SIG-M5 treated with dmso at 0.1 percent for 504 hours (cell line): Measurements from ENCODE around the gene SLC41A3.
"Not testable (repeated sequence)": the region's sequence is repeated elsewhere in the genome, so short reads cannot be mapped to it uniquely, and the experiment has no call there.

Source experiments
- DNase-seq: peaks from one replicate; lab custom pipeline; 2025; ENCODE audit not compliant: unreplicated experiment; lab: John Stamatoyannopoulos, UW

SLC41A3 gene

DNA sequence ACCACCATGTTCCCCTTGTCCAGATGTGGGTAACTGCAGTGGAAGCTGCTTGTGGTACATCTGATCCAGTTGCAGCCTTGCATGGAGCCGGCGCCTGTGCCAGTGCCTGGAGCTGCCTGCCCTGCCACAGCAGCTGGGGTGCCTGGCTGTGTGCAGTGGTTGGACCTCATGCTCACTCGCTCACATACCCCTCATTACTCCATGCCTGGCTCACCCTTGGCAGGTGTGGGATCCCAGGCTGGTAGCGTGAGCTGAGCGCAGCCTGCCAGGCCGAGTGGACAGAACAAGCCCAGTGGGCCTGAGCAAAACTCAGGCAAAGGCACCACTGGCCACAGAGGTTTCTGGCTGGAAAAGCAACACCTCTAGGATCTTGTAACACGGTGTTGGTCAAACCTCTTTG is 79.2 kb downstream of the SLC41A3 start:
- no peak for DNase-seq

DNA sequence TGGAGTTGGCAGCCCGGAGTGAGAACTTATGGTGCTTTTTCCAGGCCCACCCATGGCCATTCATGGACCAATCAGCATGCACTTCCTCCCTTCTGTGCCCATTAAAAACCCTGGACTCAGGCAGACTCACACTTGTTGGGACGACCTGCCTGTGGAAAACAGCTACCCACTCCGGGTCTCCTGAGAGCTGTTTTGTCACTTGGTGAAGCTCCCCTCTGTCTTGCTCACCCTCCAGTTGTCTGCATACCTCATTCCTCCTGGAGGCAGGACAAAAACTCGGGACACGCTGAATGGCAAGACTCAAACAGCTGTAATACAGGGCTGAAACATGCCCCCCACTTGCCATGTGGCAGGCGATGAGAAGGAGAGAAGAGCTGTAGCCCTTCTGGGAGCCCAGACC is 79.7 kb downstream of the SLC41A3 start:
- DNase-seq, result no peak

DNA sequence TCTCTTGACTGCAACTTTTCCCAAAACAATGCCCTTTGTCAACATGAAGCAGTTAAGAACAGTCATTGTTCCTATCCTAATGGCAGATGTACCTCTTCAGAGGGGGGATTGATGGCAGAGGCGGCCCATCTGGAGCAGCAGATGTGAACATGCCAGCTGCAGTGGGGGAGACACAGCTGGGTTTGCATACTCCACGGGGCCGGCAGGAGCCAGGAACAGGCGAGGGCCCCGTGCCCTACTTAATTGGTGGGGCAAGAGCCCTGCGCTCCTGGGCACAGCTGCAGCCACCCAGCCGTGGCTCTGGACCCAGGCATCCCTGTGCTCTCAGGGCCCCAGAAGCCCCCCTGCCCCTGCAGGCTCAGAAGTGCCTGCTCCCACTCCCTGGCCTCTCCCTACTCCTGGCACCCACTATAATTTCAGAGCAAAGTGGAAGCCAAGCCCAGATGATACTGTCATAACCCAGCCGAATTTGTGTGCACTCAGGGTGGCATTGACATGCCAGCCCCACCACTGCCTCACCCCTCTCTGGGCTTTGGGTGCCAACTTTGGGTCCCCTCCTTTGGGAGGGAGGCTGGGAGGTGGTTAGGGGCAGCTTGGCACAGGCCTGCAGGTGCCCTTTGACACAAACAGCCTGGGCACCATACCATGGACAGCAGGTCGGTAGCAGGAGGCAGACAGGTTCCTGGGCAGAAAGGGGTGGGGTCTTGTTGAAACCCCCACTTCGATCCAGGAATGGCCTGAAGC is 80.3 kb downstream of the SLC41A3 start:
- DNase-seq, result no peak

DNA sequence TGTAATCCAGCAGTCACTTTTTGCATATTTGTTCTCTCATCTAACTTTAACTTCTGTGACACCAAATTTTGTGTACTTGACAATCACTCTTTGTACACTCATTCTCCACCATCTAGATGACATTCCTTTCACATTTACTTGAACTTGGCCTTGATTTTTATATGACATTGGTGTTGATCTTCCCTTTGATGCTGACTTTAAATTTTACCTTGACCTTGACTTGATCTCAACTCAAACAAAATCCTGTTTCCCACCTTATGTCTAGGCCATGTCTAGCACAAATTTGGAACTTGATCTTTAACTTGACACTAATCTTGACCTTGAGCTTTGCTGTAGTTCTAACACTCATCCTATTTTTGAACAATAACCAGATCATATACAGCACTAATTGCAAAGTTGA is 81.7 kb downstream of the SLC41A3 start:
- DNase-seq, result no peak

DNA sequence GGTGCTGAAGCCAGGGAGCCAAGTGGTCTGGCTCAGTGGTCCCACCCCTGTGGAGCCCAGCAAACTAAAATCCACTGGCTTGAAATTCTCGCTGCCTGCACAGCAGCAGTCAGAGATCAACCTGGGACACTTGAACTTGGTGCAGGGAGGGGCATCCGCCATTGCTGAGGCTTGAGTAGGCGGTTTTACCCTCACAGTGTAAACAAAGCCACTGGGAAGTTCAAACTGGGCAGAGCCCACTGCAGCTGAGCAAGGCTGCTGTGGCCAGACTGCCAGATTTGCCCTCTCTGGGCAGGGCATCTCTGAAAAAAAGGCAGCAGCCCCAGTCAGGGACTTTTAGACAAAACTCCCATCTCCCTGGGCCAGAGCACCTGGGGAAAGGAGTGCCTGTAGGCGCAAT is 87.2 kb downstream of the SLC41A3 start:
- not testable (repeated sequence) for DNase-seq

DNA sequence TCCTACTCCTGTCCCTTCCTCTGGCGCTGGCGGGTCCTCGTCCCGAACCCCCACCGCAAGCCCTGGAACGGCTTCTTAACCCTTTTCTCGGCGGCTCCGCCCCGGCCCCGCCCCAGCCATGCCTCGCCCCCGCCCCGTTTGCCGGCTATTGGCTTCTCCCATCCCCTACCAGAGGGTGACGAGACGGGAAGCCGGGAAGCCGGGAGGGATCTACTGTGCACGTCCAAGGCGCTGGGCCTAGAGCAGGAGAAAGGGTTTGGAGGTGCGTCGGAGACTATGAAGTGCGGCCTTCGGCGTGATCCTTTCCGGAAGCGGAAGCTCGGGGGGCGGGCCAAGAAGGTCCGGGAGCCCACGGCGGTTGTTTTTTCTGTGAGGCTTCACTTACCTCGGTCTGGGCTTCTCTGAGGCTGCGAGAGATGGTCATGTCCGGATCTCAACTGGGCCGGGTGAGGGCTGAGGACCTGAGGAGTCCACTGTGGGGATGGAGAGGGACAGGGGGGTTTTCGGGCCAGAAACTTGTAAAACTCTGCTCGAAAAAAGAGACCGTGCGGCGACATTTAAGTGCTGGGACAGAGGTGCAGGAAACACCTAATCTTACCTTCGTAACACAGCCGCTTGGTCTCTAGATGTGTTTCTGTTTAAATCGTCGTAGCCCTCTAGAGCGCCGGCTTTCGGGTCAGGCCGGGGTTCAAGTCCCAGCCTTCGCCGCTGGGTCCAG is 93.5 kb downstream of the SLC41A3 start:
- DNase-seq, result peak; percentile 78

DNA sequence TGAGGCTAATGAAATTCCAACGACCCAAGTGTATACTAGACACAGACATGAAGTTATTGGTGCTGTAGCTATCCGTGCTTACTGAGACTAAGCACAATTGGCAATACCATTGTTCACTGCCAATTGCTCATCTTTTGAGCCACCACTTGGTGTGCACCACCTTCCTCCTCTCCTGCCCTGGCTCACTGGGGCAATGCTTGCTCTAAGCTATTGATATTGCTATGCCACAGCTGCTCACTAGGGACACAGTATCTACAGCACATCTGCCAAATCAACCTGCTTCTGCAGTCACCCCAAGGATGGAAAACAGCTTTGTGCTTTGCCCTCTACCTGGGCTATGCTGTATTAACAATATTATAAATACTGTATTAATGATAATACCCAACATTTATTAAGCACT is 99.0 kb downstream of the SLC41A3 start:
- not testable (repeated sequence) for DNase-seq

DNA sequence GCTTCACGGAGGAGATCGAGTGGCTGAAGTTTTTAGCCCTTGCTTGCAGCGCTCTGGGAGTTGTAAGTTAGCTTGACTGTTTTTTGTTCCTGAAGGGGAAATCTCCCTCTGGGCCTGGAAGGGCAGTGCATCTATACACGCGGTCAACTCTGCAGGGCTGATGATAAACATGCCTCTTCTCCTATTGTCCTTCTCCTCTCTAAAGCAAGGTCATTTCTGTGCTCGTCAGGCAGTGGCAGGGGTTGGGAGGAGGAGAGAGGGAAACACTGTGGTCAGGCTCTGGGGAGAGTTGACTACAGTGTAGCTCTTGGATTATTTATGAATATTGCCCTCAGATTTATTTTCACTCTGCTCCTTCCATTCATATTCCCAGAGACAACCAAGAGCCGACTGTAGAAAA is 106.8 kb downstream of the SLC41A3 start:
- not testable (repeated sequence) for DNase-seq

DNA sequence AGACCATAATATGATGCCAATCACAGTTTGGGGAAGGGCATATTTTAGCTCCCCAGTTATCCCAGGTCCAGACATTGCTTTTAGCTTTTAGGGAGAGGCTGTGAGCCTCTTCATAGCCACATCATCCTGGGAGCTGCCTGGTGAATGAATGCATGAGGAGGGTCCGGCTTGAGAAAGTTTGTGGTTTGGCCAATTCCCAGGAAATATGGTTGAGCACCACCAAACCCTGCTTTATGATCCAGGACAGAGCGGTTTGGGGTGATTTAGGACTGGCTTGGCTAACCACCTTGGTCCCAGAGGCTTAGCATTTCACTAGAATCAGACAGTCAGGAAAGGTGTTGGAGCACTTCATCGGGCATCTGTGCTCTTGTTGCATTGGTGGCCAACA is 107.9 kb downstream of the SLC41A3 start:
- not testable (repeated sequence) for DNase-seq

DNA sequence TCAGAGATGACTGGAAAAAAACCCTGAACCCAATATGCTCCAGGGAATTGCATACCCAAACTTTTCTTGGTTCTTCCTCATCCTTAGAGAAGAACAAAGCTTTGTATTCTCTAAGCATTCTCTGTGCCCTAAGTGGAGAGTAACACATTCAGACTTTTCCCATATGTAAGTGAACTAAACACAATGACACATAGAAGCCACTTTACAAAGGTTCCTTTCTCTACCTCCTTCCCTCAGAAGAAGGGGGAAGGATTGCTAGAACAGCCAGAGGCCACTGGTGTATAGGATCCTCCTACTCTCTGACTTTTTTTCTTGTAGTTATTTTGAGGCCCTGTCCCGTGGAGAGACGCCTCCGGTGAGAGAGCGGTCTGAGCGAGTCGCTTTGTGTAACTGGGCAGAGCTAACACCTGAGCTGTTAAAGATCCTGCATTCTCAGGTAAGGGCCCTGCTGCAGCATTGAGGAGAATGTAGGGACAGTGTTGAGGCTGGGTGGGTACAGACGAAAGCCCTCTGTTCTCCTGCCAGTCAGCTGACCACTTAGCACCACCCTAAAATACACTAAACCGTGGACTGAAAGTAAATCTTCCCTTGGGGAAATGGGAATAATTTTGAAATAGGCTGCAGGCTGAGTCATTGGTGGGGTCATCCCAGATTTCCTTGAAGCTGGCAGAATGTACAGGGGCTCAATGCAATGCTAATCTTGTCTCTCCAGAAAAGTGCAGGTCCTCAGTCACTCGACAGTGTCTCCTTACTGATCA is 108.5 kb downstream of the SLC41A3 start:
- DNase-seq, result not testable (repeated sequence)

DNA sequence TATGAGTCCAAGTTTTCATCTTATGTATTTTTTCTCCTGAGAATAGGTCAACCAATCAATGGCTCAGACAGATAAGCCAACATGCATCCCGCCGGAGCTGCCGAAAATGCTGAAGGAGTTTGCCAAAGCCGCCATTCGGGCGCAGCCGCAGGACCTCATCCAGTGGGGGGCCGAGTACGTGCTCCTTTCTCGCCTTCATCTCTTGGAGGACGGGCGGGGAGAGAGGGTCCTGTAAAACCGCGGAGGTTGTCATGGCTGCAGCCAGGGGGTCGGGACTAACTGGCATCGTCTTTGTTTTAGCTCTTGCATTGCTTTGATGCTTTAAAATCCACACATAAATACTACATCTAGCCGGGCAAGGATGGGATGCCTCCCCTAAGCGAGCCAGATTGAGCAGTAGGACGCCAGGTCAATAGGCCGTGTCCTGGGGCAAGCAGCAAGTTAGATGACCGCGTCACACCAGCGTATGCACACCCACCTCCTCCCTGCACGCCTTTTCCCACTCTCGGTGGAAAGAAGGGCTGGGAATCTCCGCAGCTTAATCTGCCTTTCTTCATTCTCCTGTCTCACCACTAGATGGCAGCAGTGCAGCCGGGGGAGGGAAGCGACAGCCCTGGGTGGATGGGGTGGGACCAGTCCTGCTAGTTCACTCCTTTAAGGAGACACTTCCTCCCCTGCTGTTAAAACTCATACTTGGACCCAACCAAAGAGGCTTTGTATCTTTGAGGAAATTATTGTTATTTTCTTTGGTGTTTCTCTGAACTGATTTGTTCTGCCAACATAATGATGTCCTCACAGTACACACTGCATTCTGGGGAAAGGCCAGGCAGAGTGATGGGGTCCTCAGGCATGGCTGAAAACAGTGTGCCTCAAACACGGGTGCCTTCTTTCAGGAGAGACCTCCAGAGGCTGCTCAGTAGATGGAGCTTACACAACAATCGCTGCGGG is 111.7 kb downstream of the SLC41A3 start:
- DNase-seq, result not testable (repeated sequence)

DNA sequence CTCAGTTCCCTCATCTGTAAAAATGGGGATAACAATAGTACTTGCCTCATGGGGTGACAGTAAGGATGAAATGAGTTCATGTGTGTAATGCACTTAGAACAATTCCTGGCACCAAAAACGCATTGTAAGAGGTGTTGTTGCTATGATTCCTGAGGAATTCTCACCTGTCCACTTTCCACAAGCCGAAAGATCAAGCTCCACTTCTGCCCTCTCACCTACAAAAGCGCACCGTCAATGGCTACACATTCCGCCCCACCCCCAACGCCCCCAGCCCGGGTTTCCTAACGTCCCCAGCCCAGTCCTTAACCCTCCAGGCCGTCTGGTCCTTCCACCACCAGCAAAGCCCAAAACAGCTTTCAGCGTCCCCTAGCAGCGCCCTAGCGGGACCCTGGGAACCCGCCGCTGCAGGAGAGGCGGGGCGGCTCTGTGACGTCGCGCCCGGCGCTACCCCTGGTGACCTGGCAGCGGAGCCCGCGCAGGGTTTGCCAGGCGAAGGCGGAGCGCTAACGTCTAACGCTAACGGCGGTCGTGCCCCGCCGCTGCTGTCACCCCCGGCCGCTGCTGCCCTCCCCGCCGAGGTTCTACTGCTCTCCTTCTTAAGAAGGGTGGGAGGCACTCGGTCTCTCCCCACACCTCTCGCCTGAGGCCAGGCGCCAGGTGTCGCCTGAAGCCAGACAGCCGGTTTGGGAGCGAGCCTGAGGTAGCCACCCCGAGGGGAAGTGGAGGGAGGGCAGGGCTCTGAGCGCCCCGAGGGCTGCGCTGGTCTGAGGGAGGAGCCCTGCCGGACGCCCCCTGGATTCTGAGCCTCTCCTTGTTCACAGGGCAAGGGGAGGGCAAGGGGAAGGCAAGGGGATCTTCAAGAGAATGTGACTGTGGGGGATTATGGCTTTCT is 115.0 kb downstream of the SLC41A3 start, which contains the start of gene ROPN1B:
Gene ROPN1B (plus strand): TSS at position 478 of the 892 bp plus-strand sequence. CDS start 2,877 bp downstream, outside the sequence.
- DNase-seq, result not testable (repeated sequence)

DNA sequence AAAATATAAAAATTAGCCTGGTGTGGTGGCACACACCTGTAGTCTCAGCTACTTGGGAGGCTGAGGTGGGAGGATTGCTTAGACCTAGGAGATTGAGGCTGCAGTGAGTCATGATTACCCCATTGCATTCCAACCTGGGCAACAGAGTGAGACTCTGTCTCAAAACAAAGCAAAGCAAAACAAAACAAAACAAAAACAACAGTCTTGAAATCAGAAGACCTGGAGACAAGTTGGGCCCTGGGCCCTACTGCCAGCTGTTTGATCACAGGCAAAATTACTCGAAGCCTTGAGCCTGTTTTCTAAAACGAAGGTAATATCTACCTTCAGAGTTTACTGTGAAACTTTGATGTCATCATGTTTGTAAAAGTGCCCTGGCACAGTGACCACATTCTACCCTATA is 115.8 kb downstream of the SLC41A3 start:
- not testable (repeated sequence) for DNase-seq

DNA sequence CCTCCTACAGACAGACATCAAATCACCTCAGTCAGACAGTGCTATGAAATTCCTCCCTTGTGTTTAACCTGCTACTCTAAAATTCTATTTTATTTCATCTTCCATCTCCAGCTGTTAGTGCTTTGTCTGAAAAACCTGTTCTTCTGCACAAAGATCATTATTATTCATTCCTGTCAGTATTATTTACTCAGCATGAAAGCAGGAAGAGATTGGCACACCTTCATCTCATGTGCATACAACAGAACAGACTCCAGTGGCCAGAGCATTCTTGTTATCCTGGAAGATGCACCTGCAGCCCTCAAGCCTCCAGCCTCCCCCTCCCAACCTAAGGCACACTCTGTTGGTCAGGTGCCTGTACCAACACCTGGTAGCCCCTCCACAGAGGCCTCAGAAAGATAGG is 116.8 kb downstream of the SLC41A3 start:
- peak; percentile 29 for DNase-seq

DNA sequence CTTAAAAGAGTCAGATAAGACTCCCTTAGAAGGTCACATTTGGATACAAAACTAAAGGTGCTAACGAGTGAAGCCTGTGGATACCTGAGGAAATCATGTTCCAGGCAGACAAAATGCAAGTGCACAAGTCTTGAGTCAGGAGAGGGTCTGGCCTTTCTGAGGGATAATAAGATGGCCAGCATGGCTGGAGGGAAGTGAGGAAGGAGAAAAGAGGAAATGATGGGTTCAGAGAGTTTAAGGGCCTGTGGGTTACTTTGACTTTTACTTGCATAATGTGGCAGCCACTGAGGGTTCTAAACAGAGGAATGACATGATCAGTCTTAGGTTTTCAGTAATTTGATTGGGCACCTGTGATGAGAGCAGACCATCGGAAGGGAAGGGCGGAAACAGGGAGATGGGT is 118.4 kb downstream of the SLC41A3 start:
- peak; percentile 33 for DNase-seq

DNA sequence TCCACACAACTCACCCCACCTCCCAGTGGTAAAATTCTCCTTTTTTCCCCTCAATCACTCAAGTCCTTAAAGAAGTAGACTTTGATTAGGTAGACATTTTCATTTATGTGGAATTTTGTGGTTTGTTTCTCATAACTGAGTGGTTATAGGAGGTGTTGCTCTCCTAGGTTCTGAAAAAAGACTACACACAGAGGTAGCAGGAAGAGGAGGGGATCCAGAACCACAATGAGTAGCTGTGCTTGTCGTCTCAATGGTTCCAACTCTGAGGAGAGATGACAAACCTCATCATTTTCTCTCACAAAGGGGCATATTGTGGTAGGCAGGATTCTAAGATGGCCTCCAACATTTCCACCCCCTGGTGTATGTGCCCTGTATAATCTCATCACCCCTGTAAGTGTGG is 120.1 kb downstream of the SLC41A3 start:
- DNase-seq, result not testable (repeated sequence)

DNA sequence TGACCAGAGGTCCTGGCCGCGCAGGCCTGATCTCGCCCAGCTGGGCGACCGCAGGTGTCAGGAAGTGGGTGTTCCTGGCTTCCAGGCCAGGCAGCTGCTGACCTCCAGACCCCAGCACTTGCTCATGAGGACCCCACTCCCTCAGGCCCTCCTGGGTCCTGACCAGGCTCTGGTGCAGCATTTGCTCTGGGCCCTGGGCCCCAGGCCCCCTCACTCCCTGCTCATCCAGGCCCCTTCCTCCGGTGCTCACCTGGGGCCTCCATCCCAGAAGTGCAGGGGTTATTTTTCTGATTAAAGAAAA is 122.7 kb downstream of the SLC41A3 start:
- DNase-seq, result no peak

DNA sequence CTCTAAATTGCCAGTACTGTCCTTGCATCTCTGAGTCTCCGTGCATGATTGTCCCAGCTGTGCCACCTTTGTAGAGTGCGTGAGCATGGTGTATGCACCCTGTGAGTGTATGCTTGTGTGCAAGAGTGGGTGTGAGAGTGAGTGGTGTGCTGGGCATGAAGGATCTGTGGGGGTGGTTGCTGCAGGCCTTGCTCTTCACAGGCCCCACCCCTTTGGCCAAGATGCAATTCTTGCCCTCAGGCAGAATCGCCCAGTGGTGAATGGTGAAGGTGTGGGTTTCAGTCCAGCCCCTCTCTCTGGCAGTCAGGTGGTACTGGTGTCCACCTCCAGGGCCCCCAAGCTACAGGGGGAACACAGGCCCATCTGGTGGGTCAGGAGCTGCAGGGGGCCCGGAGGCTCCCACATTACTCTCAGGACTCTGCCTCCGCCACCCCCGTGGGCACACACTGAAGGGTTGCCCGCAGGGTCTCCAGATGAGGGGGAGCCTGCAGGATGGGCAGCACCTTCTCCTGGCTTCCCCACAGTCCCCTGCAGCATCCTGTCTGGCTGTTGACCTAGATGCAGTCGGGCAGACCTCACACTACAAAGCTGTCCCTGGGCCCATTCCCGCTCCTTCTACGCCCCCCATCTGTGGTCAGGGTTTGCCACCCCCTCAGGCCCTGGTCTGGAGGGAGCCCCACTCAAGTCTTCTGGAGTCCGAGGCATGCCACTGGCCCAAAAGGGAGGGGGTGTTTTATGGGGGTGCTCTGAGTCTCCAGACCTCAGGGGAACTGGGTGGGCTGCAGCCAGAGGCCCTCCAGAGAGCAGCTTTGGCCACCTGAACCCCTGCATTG is 123.3 kb downstream of the SLC41A3 start:
- no peak for DNase-seq

DNA sequence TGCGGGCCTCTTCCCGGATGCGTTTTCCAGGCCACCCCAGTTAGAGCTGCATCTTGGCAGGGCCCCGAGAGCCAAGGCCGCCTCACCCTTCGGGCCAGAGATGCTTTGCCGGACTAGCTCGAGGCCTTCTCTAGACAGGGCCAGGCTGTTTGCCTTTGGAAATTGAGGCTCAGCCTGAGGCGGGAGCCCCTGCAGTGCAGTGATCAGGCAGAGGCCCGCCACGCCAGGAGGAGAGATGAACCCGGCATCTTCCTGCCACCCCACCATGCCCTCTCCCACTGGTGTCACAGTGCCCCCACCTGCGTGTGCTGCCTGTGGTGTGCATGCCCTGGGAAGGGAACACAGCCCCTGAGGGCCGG is 123.9 kb downstream of the SLC41A3 start:
- DNase-seq, result no peak
